GM12878 (cell line): Measurements from ENCODE around the gene ITGA1. TPM values are rescaled to one million over a fixed set of nuclear protein-coding genes. Genes with fewer than 3 reads are reported as not detected.

Source experiments
- ATAC-seq: fragments of 200-7000 bp; cut with Tn5 transposase; 3 replicates; pipeline ENCODE4 v1.9.1; 2020; ENCODE audit warnings: mild to moderate bottlenecking, moderate library complexity
- BruUV-seq: library from RNA; stranded (reverse); fragments of 400-500 nt; replicated peaks from 2 replicates; lab custom pipeline; 2021; lab: Mats Ljungman, UMichigan
- CTCF ChIA-PET: fragments of 300-600 bp; sonication (Branson Sonifier 250); formaldehyde crosslinking; extraction: SDS; loops from one replicate; lab custom pipeline; 2021; ENCODE audit warnings: inconsistent platforms; lab: Yijun Ruan, JAX
- POLR2A ChIA-PET: fragments of 350-600 bp; formaldehyde crosslinking; extraction: SDS; loops from one replicate; lab custom pipeline; 2021; ENCODE audit warnings: inconsistent platforms; lab: Charles Lee
- RAD21 ChIA-PET: fragments of 300-600 bp; sonication (Branson Sonifier 250); formaldehyde crosslinking; loops from one replicate; lab custom pipeline; 2023; ENCODE audit warnings: antibody characterized with exemption; ENCODE audit not compliant: unreplicated experiment; lab: Charles Lee
- SMC1A ChIA-PET: fragments of 300-600 bp; sonication (Branson Sonifier 250); formaldehyde crosslinking; loops from one replicate; lab custom pipeline; 2023; ENCODE audit not compliant: unreplicated experiment, uncharacterized antibody; lab: Charles Lee
- DNase-seq: peaks from one replicate; pipeline ENCODE4 v3.0.0-alpha.2; 2011; ENCODE audit warnings: low read depth, low spot score
- FAIRE-seq: peaks from 3 replicates; lab custom pipeline; 2011; peaks lifted over from hg19 to GRCh38; lab: Jason Lieb, UNC
- H2AFZ ChIP-seq: 2 replicates; pipeline ENCODE4 v1.6.0; 2011; ENCODE audit warnings: low read depth, low read length, control low read depth; ENCODE audit not compliant: control insufficient read depth
- H3K27ac ChIP-seq: 2 replicates; pipeline ENCODE4 v1.5.1; 2011; ENCODE audit warnings: control low read depth; ENCODE audit not compliant: control insufficient read depth, insufficient read depth
- H3K27me3 ChIP-seq, 2 experiments: replicated peaks in 1 of 2; 2 replicates each; pipeline versions ENCODE4 v1.6.0 to v1.6.1; 2011; ENCODE audit warnings: low read length in 1 of 2; ENCODE audit not compliant: control insufficient read depth in 2 of 2, insufficient read depth in 2 of 2
- H3K36me3 ChIP-seq, 2 experiments: 2 replicates each; pipeline ENCODE4 v1.5.1; 2011; ENCODE audit warnings: low read length in 1 of 2; ENCODE audit not compliant: control insufficient read depth in 2 of 2, insufficient read depth in 2 of 2
- H3K4me1 ChIP-seq: 2 replicates; pipeline ENCODE4 v1.6.1; 2011; ENCODE audit warnings: mild to moderate bottlenecking, low read length, moderate library complexity, mixed read lengths; ENCODE audit not compliant: control insufficient read depth, insufficient read depth
- H3K4me2 ChIP-seq: 2 replicates; pipeline ENCODE4 v1.6.0; 2011; ENCODE audit warnings: control low read depth; ENCODE audit not compliant: control insufficient read depth, insufficient read depth
- H3K4me3 ChIP-seq: fragments of 200-600 bp; sonication (generic); 2 replicates; pipeline ENCODE4 v1.5.1; 2016
- H3K79me2 ChIP-seq: 2 replicates; pipeline ENCODE4 v1.6.0; 2011; ENCODE audit warnings: low read length; ENCODE audit not compliant: control insufficient read depth, insufficient read depth
- H3K9ac ChIP-seq: 2 replicates; pipeline ENCODE4 v1.8.0; 2011; ENCODE audit warnings: low read length, control low read depth, mixed read lengths; ENCODE audit not compliant: control insufficient read depth, insufficient read depth
- H3K9me3 ChIP-seq: replicated peaks from 3 replicates; pipeline ENCODE4 v1.5.1; 2011; ENCODE audit warnings: mild to moderate bottlenecking, low read length; ENCODE audit not compliant: control insufficient read depth, insufficient read depth
- H4K20me1 ChIP-seq: 2 replicates; pipeline ENCODE4 v1.6.0; 2011; ENCODE audit not compliant: control insufficient read depth, insufficient read depth
- BRCA1 ChIP-seq: IDR thresholded peaks from 2 replicates; pipeline ENCODE4 v1.6.1; 2011; ENCODE audit warnings: low read depth, low read length, improper control_type of control experiment
- E2F4 ChIP-seq: IDR thresholded peaks from 2 replicates; pipeline ENCODE4 v1.6.1; 2012; ENCODE audit warnings: low read depth, low read length, improper control_type of control experiment
- EGR1 ChIP-seq, 2 experiments: IDR thresholded peaks; 1 replicate in 1 of 2; 2 replicates in 1 of 2; pipeline ENCODE4 v1.6.1; 2011 to 2012; ENCODE audit warnings: low read depth in 2 of 2, low read length in 2 of 2, borderline replicate concordance in 1 of 2, mild to moderate bottlenecking in 1 of 2, moderate library complexity in 1 of 2
- EP300 ChIP-seq, 2 experiments: fragments of 150-350 bp in 1 of 2; IDR thresholded peaks; 2 replicates each; pipeline ENCODE4 v1.6.1; 2011 to 2012; ENCODE audit warnings: low read depth in 2 of 2, low read length in 2 of 2, borderline replicate concordance in 1 of 2, improper control_type of control experiment in 1 of 2, inconsistent platforms in 1 of 2; ENCODE audit not compliant: control insufficient read depth in 1 of 2
- ESRRA ChIP-seq: IDR thresholded peaks from 2 replicates; pipeline ENCODE4 v1.6.1; 2012; ENCODE audit warnings: mild to moderate bottlenecking, low read length, improper control_type of control experiment
- IRF4 ChIP-seq: IDR thresholded peaks from 2 replicates; pipeline ENCODE4 v1.6.1; 2011; ENCODE audit warnings: low read depth, low read length
- MTA2 ChIP-seq: fragments of 450-650 bp; IDR thresholded peaks from 2 replicates; pipeline ENCODE4 v1.6.1; 2016; ENCODE audit warnings: low read depth, mild to moderate bottlenecking, moderate library complexity
- NFIC ChIP-seq: IDR thresholded peaks from 2 replicates; pipeline ENCODE4 v1.6.1; 2012; ENCODE audit warnings: low read depth, mild to moderate bottlenecking, inconsistent platforms, low read length, moderate library complexity
- NFXL1 ChIP-seq: fragments of 450-650 bp; IDR thresholded peaks from 2 replicates; pipeline ENCODE4 v1.6.1; 2017; ENCODE audit warnings: antibody characterized with exemption, mild to moderate bottlenecking, borderline replicate concordance
- NKRF ChIP-seq: fragments of 450-650 bp; conservative IDR thresholded peaks from 2 replicates; pipeline ENCODE4 v1.6.1; 2017; ENCODE audit warnings: mild to moderate bottlenecking, moderate library complexity
- NR2C1 ChIP-seq: fragments of 450-650 bp; IDR thresholded peaks from 2 replicates; pipeline ENCODE4 v1.6.1; 2017; ENCODE audit warnings: antibody characterized with exemption, mild to moderate bottlenecking, moderate library complexity
- NR2F1 ChIP-seq: fragments of 450-650 bp; conservative IDR thresholded peaks from 2 replicates; pipeline ENCODE4 v1.6.1; 2017; ENCODE audit warnings: mild to moderate bottlenecking
- RAD51 ChIP-seq: fragments of 450-650 bp; IDR thresholded peaks from 2 replicates; pipeline ENCODE4 v1.6.1; 2016; ENCODE audit warnings: moderate library complexity, mild to moderate bottlenecking, inconsistent platforms
- RFX5 ChIP-seq: IDR thresholded peaks from 2 replicates; pipeline ENCODE4 v1.6.1; 2011; ENCODE audit warnings: low read depth, low read length, improper control_type of control experiment
- SRF ChIP-seq, 2 experiments: IDR thresholded peaks; 2 replicates each; pipeline ENCODE4 v1.6.1; 2011; ENCODE audit warnings: low read depth in 2 of 2, low read length in 2 of 2, mild to moderate bottlenecking in 1 of 2, moderate library complexity in 1 of 2
- SUPT20H ChIP-seq: IDR thresholded peaks from 2 replicates; pipeline ENCODE4 v1.6.1; 2011; ENCODE audit warnings: low read depth, mild to moderate bottlenecking, low read length, moderate library complexity, borderline replicate concordance; ENCODE audit not compliant: control insufficient read depth
- SUZ12 ChIP-seq: fragments of 200-600 bp; sonication (generic); IDR thresholded peaks from one replicate; pipeline ENCODE4 v1.6.1; 2018; ENCODE audit warnings: antibody characterized with exemption, mild to moderate bottlenecking; ENCODE audit not compliant: unreplicated experiment
- TCF7 ChIP-seq: IDR thresholded peaks from 2 replicates; pipeline ENCODE4 v1.6.1; 2014; ENCODE audit warnings: antibody characterized with exemption, borderline replicate concordance
- ZNF274 ChIP-seq: IDR thresholded peaks from one replicate; pipeline ENCODE4 v1.8.0; 2011; ENCODE audit not compliant: insufficient read length, insufficient read depth
- WGBS: methylation state at CpG from one replicate; pipeline ENCODE4 v1.1.6; 2016; ENCODE audit warnings: low lambda C conversion rate; ENCODE audit not compliant: insufficient replicate concordance, insufficient coverage; ENCODE audit errors: missing lambda C conversion rate; 5-methylcytosine and 5-hydroxymethylcytosine counted together
- in situ Hi-C: fragments of 300-500 bp; cut with MboI; formaldehyde crosslinking; loops from 9 replicates; pipeline ENCODE4 v1.14.3; 2018; ENCODE audit warnings: mixed read lengths
- intact Hi-C: fragments of 100-400 bp; cut with micrococcal nuclease; formaldehyde crosslinking; loops from one replicate; pipeline ENCODE4 v1.14.2; 2022; ENCODE audit not compliant: unreplicated experiment
- polyA plus RNA-seq, 11 experiments: library from polyadenylated mRNA; depleted of rRNA in 4 of 11; unstranded in 6 of 11; stranded (reverse) in 5 of 11; fragments of >200 nt; fragmentation: Nextera tagmentation in 4 of 11; fragmentation: Illumina TruSeq in 1 of 11; extraction: Ambion mirVana in 4 of 11; extraction: Trizol in 1 of 11; gene quantifications; 1 replicate in 1 of 11; 2 replicates in 10 of 11; pipeline versions ENCODE4 v1.2.1 to v1.2.3, GENCODE V29; 2011 to 2016; ENCODE audit warnings: inconsistent platforms in 2 of 11, missing spikeins in 2 of 11, low read depth in 1 of 11
- total RNA-seq, 4 experiments: library from RNA; depleted of rRNA in 3 of 4; stranded (reverse); fragments of >200 nt in 3 of 4; fragmentation: Illumina TruSeq in 1 of 4; extraction: Trizol in 1 of 4; gene quantifications; 2 replicates each; pipeline versions ENCODE4 v1.2.1 to v1.2.3, GENCODE V29; 2013 to 2021
- TF ChIP-seq, protein P1 (sequence below): fragments of 450-650 bp; IDR thresholded peaks from 2 replicates; pipeline ENCODE4 v1.6.1; 2017; ENCODE audit warnings: borderline replicate concordance

The ITGA1 gene
- total and polyA plus RNA-seq, 10 of the 15 experiments (the other 5 are each of a cell fraction or from before 2014, with no cell fraction given) = 0.02 to 0.56 (median 0.19) TPM

DNA sequence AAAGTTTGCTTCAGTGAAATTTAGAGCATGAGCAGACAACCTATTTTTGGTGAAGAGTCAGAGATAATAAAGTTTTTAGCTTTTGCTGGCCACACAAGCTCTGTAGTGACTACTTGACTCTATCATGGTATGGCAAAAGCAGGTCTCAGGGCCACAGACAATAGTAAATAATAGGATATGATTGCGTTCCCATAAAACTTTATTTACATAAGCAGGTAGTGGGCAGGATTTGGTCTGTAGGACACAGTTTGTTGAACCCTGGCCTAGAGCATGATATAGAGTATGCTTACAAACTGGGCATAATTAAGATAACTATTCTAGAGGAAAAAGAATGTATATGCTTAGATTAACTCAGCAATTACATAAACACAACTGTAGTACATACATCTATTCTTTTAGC is 30.1 kb downstream of the ITGA1 start (continued):
- TF ChIP-seq EGR1 (IDR thresholded peaks at IDR 0.05; ENCODE audit: borderline replicate concordance in 1 of 2, low read depth in 2 of 2, low read length in 2 of 2) = no peak
- TF ChIP-seq, all 136 proteins: peak for 0

- RAD21 ChIA-PET = no interaction called here
- Histone ChIP-seq H4K20me1 (no peaks in the 10 kb centered on the region), H3K4me3 (no peak overlapping the region), H3K36me3 (no peaks in the 10 kb centered on the region), H3K9ac (no peak overlapping the region), H3K4me1 (no peaks in the 10 kb centered on the region), H3K27ac (no peak overlapping the region), H3K27me3 (no peaks in the 10 kb centered on the region), H3K9me3 (no peaks in the 10 kb centered on the region), H3K79me2 (no peaks in the 10 kb centered on the region), H3K4me2 (no peak overlapping the region), H2AFZ (no peak overlapping the region)
- DNase-seq (no peak), FAIRE-seq (no peak), ATAC-seq (no peak)
- 69% methylated on average over 1 of the region's 1 CpG for WGBS
- in situ Hi-C loops (no loop called here), intact Hi-C loops (no loop called here)
- CTCF ChIA-PET = no interaction called here
- no TSS peak for BruUV-seq
- SMC1A ChIA-PET = no interaction called here
- TF ChIP-seq BRCA1 (no peak), E2F4 (no peak), NFXL1 (no peak), MTA2 (no peak), IRF4 (no peak), NR2F1 (no peak), NKRF (no peak), EGR1 (IDR thresholded peaks at IDR 0.05; ENCODE audit: borderline replicate concordance in 1 of 2, low read depth in 2 of 2, low read length in 2 of 2) (no peak), RFX5 (no peak), ESRRA (no peak), SUPT20H (no peak), RAD51 (no peak), TCF7 (no peak), NR2C1 (no peak), ZNF274 (no peak), SUZ12 (no peak), NFIC (no peak), SRF (IDR thresholded peaks at IDR 0.05; ENCODE audit: low read depth in 2 of 2, low read length in 2 of 2) (no peak), EP300 (IDR thresholded peaks at IDR 0.05; ENCODE audit: borderline replicate concordance in 1 of 2, control insufficient read depth in 1 of 2, low read depth in 2 of 2, low read length in 2 of 2) (no peak)
- TF ChIP-seq, protein P1, sequence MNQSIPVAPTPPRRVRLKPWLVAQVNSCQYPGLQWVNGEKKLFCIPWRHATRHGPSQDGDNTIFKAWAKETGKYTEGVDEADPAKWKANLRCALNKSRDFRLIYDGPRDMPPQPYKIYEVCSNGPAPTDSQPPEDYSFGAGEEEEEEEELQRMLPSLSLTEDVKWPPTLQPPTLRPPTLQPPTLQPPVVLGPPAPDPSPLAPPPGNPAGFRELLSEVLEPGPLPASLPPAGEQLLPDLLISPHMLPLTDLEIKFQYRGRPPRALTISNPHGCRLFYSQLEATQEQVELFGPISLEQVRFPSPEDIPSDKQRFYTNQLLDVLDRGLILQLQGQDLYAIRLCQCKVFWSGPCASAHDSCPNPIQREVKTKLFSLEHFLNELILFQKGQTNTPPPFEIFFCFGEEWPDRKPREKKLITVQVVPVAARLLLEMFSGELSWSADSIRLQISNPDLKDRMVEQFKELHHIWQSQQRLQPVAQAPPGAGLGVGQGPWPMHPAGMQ = no peak
- POLR2A ChIA-PET = no interaction called here
Observed at GRCh38 chr5:52818360-52818759, 30.6 kb downstream of the ITGA1 start.
